Gastrocnemius medialis (tissue), 4 donors: ENCODE data around the gene DDIT3.

Experiments used
- CTCF ChIP-seq, 5 experiments: fragments of 450-650 bp in 3 of 5; fragments of 200-600 bp in 2 of 5; sonication (generic) in 2 of 5; IDR thresholded peaks in 4 of 5; conservative IDR thresholded peaks in 1 of 5; 1 replicate in 4 of 5; 2 replicates in 1 of 5; pipeline ENCODE4 v1.5.1; 2016 to 2019; ENCODE audit warnings: antibody characterized with exemption in 5 of 5, mild to moderate bottlenecking in 3 of 5, moderate library complexity in 3 of 5
- POLR2A ChIP-seq, 2 donors: fragments of 450-650 bp; IDR thresholded peaks; one replicate each; pipeline ENCODE4 v1.6.1; 2017; ENCODE audit warnings: antibody characterized with exemption in 2 of 2, mild to moderate bottlenecking in 2 of 2, moderate library complexity in 2 of 2

- TF ChIP-seq CTCF (IDR thresholded peaks at IDR 0.05 in 4 of 5, conservative IDR thresholded peaks at IDR 0.05 in 1 of 5) (no peak), POLR2A (IDR thresholded peaks at IDR 0.05) (no peak)
These were observed 8.7 kb upstream of the DDIT3 start for GRCh38 chr12:57528831-57529555.
